H9 (cell line): Measurements from ENCODE around the gene EFTUD2. TPM values are rescaled to one million over a fixed set of nuclear protein-coding genes. Genes with fewer than 3 reads are reported as not detected.

Source experiments
- DNase-seq: peaks from one replicate; pipeline ENCODE4 v3.0.0-alpha.2; 2017
- H2AFZ ChIP-seq: one replicate; pipeline ENCODE4 v1.6.1; 2013; ENCODE audit warnings: mild to moderate bottlenecking, low read length, control low read depth, moderate library complexity
- H2AK5ac ChIP-seq: 2 replicates; pipeline ENCODE4 v1.6.1; 2013; ENCODE audit warnings: low read length, control low read depth, mixed read lengths; ENCODE audit not compliant: insufficient read length
- H2BK120ac ChIP-seq: one replicate; pipeline ENCODE4 v1.6.1; 2013; ENCODE audit warnings: low read depth, mild to moderate bottlenecking, low read length, control low read depth, inconsistent platforms; ENCODE audit not compliant: poor library complexity, severe bottlenecking
- H2BK12ac ChIP-seq: 2 replicates; pipeline ENCODE4 v1.6.1; 2013; ENCODE audit warnings: low read length, control low read depth, mixed read lengths, low read depth; ENCODE audit not compliant: insufficient read length
- H2BK15ac ChIP-seq: 2 replicates; pipeline ENCODE4 v1.6.1; 2013; ENCODE audit warnings: low read depth, low read length, control low read depth
- H2BK20ac ChIP-seq: one replicate; pipeline ENCODE4 v1.6.1; 2013; ENCODE audit warnings: low read depth, mild to moderate bottlenecking, low read length, control low read depth, inconsistent platforms; ENCODE audit not compliant: poor library complexity, severe bottlenecking
- H2BK5ac ChIP-seq: 2 replicates; pipeline ENCODE4 v1.6.1; 2013; ENCODE audit warnings: low read length, control low read depth, mixed read lengths; ENCODE audit not compliant: insufficient read length
- H3K14ac ChIP-seq: 2 replicates; pipeline ENCODE4 v1.6.1; 2013; ENCODE audit warnings: low read length, control low read depth; ENCODE audit not compliant: insufficient read depth
- H3K18ac ChIP-seq: 2 replicates; pipeline ENCODE4 v1.6.1; 2013; ENCODE audit warnings: low read depth, mild to moderate bottlenecking, mixed read lengths, low read length, control low read depth; ENCODE audit not compliant: insufficient read length
- H3K23ac ChIP-seq: 2 replicates; pipeline ENCODE4 v1.6.1; 2013; ENCODE audit warnings: low read length, control low read depth, mixed read lengths, low read depth; ENCODE audit not compliant: insufficient read length
- H3K23me2 ChIP-seq: 2 replicates; pipeline ENCODE4 v1.6.1; 2013; ENCODE audit warnings: low read depth, mild to moderate bottlenecking, mixed read lengths, low read length, control low read depth; ENCODE audit not compliant: insufficient read length, poor library complexity, severe bottlenecking
- H3K27ac ChIP-seq: 2 replicates; pipeline ENCODE4 v1.5.1; 2013; ENCODE audit warnings: low read length, control low read depth, mixed read lengths, low read depth; ENCODE audit not compliant: insufficient read length
- H3K27me3 ChIP-seq: 2 replicates; pipeline ENCODE4 v1.6.1; 2013; ENCODE audit warnings: low read length, control low read depth, inconsistent platforms; ENCODE audit not compliant: insufficient read depth
- H3K4ac ChIP-seq: 2 replicates; pipeline ENCODE4 v1.6.1; 2013; ENCODE audit warnings: low read depth, mild to moderate bottlenecking, control low read depth, inconsistent platforms, low read length, moderate library complexity
- H3K4me1 ChIP-seq: 2 replicates; pipeline ENCODE4 v1.6.1; 2013; ENCODE audit warnings: low read length, control low read depth, inconsistent platforms; ENCODE audit not compliant: insufficient read depth
- H3K4me2 ChIP-seq: 2 replicates; pipeline ENCODE4 v1.6.1; 2013; ENCODE audit warnings: low read length, control low read depth, mixed read lengths; ENCODE audit not compliant: insufficient read length, insufficient read depth
- H3K56ac ChIP-seq: 2 replicates; pipeline ENCODE4 v1.6.1; 2013; ENCODE audit warnings: low read depth, mild to moderate bottlenecking, mixed read lengths, low read length, control low read depth; ENCODE audit not compliant: insufficient read length
- H3K79me1 ChIP-seq: 2 replicates; pipeline ENCODE4 v1.6.1; 2013; ENCODE audit warnings: low read depth, mild to moderate bottlenecking, moderate library complexity, low read length, control low read depth, inconsistent platforms; ENCODE audit not compliant: insufficient read depth, poor library complexity, severe bottlenecking
- H3K79me2 ChIP-seq: 2 replicates; pipeline ENCODE4 v1.6.1; 2013; ENCODE audit warnings: low read length, control low read depth, inconsistent platforms; ENCODE audit not compliant: insufficient read depth
- H3K9ac ChIP-seq: 2 replicates; pipeline ENCODE4 v1.6.1; 2013; ENCODE audit warnings: low read length, control low read depth, mixed read lengths; ENCODE audit not compliant: insufficient read length; ENCODE audit errors: extremely low read depth
- H3K9me3 ChIP-seq: one replicate; pipeline ENCODE4 v1.6.1; 2013; ENCODE audit warnings: low read depth, low read length, inconsistent platforms; ENCODE audit not compliant: control insufficient read depth
- H3T11ph ChIP-seq: one replicate; pipeline ENCODE4 v1.6.1; 2013; ENCODE audit warnings: mild to moderate bottlenecking, low read length, control low read depth, inconsistent platforms
- H4K20me1 ChIP-seq: one replicate; pipeline ENCODE4 v1.6.1; 2013; ENCODE audit not compliant: control insufficient read depth, insufficient read length, insufficient read depth
- H4K5ac ChIP-seq: 2 replicates; pipeline ENCODE4 v1.6.1; 2013; ENCODE audit warnings: low read depth, mild to moderate bottlenecking, mixed read lengths, low read length, control low read depth; ENCODE audit not compliant: insufficient read length
- H4K8ac ChIP-seq: replicated peaks from 2 replicates; pipeline ENCODE4 v1.6.1; 2013; ENCODE audit warnings: low read length, control low read depth, mixed read lengths, low read depth; ENCODE audit not compliant: insufficient read length
- H4K91ac ChIP-seq: 2 replicates; pipeline ENCODE4 v1.6.1; 2013; ENCODE audit warnings: low read depth, mild to moderate bottlenecking, moderate library complexity, mixed read lengths, low read length, control low read depth; ENCODE audit not compliant: insufficient read length
- H3K27ac Mint-ChIP-seq, 3 experiments: 2 replicates in 2 of 3; 3 replicates in 1 of 3; pipeline ENCODE4 v1.8.0; 2020 to 2021; ENCODE audit warnings: mixed read lengths in 3 of 3, mild to moderate bottlenecking in 1 of 3, moderate library complexity in 1 of 3
- H3K27me3 Mint-ChIP-seq: 2 replicates; pipeline ENCODE4 v1.8.0; 2021; ENCODE audit warnings: low read depth, mild to moderate bottlenecking, moderate library complexity, mixed read lengths
- H3K36me3 Mint-ChIP-seq, 3 experiments: 2 replicates in 2 of 3; 3 replicates in 1 of 3; pipeline ENCODE4 v1.8.0; 2020 to 2021; ENCODE audit warnings: low read depth in 3 of 3, mixed read lengths in 3 of 3; ENCODE audit not compliant: insufficient read depth in 1 of 3
- H3K4me1 Mint-ChIP-seq, 2 experiments: 2 replicates each; pipeline ENCODE4 v1.8.0; 2020; ENCODE audit warnings: mixed read lengths in 2 of 2
- H3K4me3 Mint-ChIP-seq, 2 experiments: 2 replicates in 1 of 2; 3 replicates in 1 of 2; pipeline ENCODE4 v1.8.0; 2020 to 2021; ENCODE audit warnings: mild to moderate bottlenecking in 2 of 2, mixed read lengths in 2 of 2, moderate library complexity in 1 of 2
- H3K9me3 Mint-ChIP-seq, 2 experiments: 2 replicates in 1 of 2; 3 replicates in 1 of 2; pipeline ENCODE4 v1.8.0; 2020; ENCODE audit warnings: mild to moderate bottlenecking in 2 of 2, mixed read lengths in 2 of 2, moderate library complexity in 1 of 2
- CTCF ChIP-seq: fragments of 200-600 bp; sonication (generic); conservative IDR thresholded peaks from 3 replicates; pipeline ENCODE4 v1.8.0; 2021; ENCODE audit warnings: antibody characterized with exemption, mild to moderate bottlenecking
- WGBS: extraction: QIAGEN DNeasy Blood & Tissue Kit; methylation state at CpG from one replicate; pipeline ENCODE4 v1.1.7; 2013; ENCODE audit warnings: missing lambda C conversion rate, low lambda C conversion rate, mixed read lengths; ENCODE audit not compliant: insufficient read length; ENCODE audit errors: extremely low coverage; 5-methylcytosine and 5-hydroxymethylcytosine counted together
- total RNA-seq: library from RNA; stranded (reverse); gene quantifications from 2 replicates; pipeline ENCODE4 v1.2.1, GENCODE V29; 2021

Gene EFTUD2
- total RNA-seq, 1 experiment from 2014 or later: 150 TPM

GRCh38 chr17:44846206-44846605, 53.0 kb downstream of the EFTUD2 start:
- no peak overlapping the region for H3K14ac ChIP-seq
- H3K4me2 ChIP-seq: no peak overlapping the region
- no peak overlapping the region for H4K91ac ChIP-seq
- no peak overlapping the region for H3T11ph ChIP-seq
- H3K23ac ChIP-seq: no peak overlapping the region
- no peaks in the 10 kb centered on the region for H4K20me1 ChIP-seq
- Mint-ChIP-seq H3K9me3 (no peaks in the 10 kb centered on the region), H3K4me3 (no peak overlapping the region), H3K27ac (peak overlapping the region in 2 of 3 experiments; percentile 23 to 34; a peak in 1 of 7 replicates), H3K36me3 (peaks cover 5 to 19% (median 14%) of the 10 kb centered on the region in 3 experiments), H3K4me1 (peaks cover 29 to 39% of the 10 kb centered on the region in 2 experiments), H3K27me3 (peaks cover 4% of the 10 kb centered on the region; the same call in 1 of the 2 replicates)
- H3K9ac ChIP-seq: no peak overlapping the region
- no peaks in the 10 kb centered on the region for H3K79me1 ChIP-seq
- no peak overlapping the region for H4K8ac ChIP-seq
- H3K79me2 ChIP-seq: no peaks in the 10 kb centered on the region
- H4K5ac ChIP-seq: no peak overlapping the region
- H3K18ac ChIP-seq: no peak overlapping the region
- WGBS: no CpG with 5 or more reads among the region's 8 CpGs
- no peak overlapping the region for H3K56ac ChIP-seq
- no peak overlapping the region for H3K4ac ChIP-seq
- no peaks in the 10 kb centered on the region for H3K9me3 ChIP-seq
- no peak overlapping the region for H2BK12ac ChIP-seq
- peaks cover 15% of the 10 kb centered on the region; the same call in 1 of the 2 replicates for H3K4me1 ChIP-seq
- DNase-seq: no peak
- no peak overlapping the region; the same call in 1 of the 2 replicates for H2BK15ac ChIP-seq
- no peaks in the 10 kb centered on the region for H3K23me2 ChIP-seq
- no peak overlapping the region for H2AK5ac ChIP-seq
- H3K27ac ChIP-seq: no peak overlapping the region
- H3K27me3 ChIP-seq: no peaks in the 10 kb centered on the region
- no peak for TF ChIP-seq CTCF
- no peak overlapping the region for H2AFZ ChIP-seq
- H2BK120ac ChIP-seq: no peak overlapping the region
- H2BK5ac ChIP-seq: no peak overlapping the region
- H2BK20ac ChIP-seq: no peak overlapping the region
